22Rv1 (cell line): ENCODE measurements around the gene ZNF678.

Experiments
- H3K27ac ChIP-seq: fragments of 450-650 bp; 2 replicates; pipeline ENCODE4 v1.5.1; 2017
- CTCF ChIP-seq: fragments of 450-650 bp; IDR thresholded peaks from 2 replicates; pipeline ENCODE4 v1.5.1; 2017; ENCODE audit warnings: mild to moderate bottlenecking
- ZFX ChIP-seq: fragments of 450-650 bp; IDR thresholded peaks from 2 replicates; pipeline ENCODE4 v1.6.1; 2017; ENCODE audit warnings: antibody characterized with exemption, borderline replicate concordance

The ZNF678 gene

GRCh38 chr1:227563324-227564201 is at the start of gene ZNF678:
ZNF678 (plus strand) TSS chr1:227563556; CDS start chr1:227650992, 87,436 bp downstream.
- TF ChIP-seq CTCF (0 out of 2 replicates have a peak, but pooled peaks have one; percentile 4), ZFX (no peak)
- H3K27ac ChIP-seq: peak within 1 kb of the TSS; percentile 92

- no peak overlapping the region for H3K27ac ChIP-seq
- TF ChIP-seq CTCF (no peak), ZFX (no peak)
Measured at GRCh38 chr1:227518876-227519275, 44.5 kb upstream of the ZNF678 start.

- TF ChIP-seq CTCF (no peak), ZFX (no peak)
- H3K27ac ChIP-seq: no peak overlapping the region
Measured at GRCh38 chr1:227521782-227522181, 41.6 kb upstream of the ZNF678 start.

GRCh38 chr1:227526524-227526923 is 36.8 kb upstream of the ZNF678 start:
- TF ChIP-seq ZFX (no peak), CTCF (no peak)
- no peak overlapping the region for H3K27ac ChIP-seq

- TF ChIP-seq ZFX (no peak), CTCF (no peak)
- no peak overlapping the region for H3K27ac ChIP-seq
Measured at GRCh38 chr1:227532019-227532619, 31.2 kb upstream of the ZNF678 start.

GRCh38 chr1:227540170-227541098 is 22.9 kb upstream of the ZNF678 start:
- H3K27ac ChIP-seq: no peak overlapping the region
- no peak for TF ChIP-seq ZFX
- no peak for TF ChIP-seq CTCF
